Measurements from ENCODE around the gene RHOC.
"Not testable (repeated sequence)": the region's sequence is repeated elsewhere in the genome, so short reads cannot be mapped to it uniquely, and the experiment has no call there.

RHOC gene

GRCh38 chr1:112728306-112728971 lies 21.5 kb upstream of the RHOC start:
- H3K4me3 ChIP-seq (ENCODE audit: insufficient read depth, low read depth, low read length, poor library complexity, severe bottlenecking); DNase-seq; H3K36me3 ChIP-seq (ENCODE audit: control insufficient read depth, insufficient read depth, low read length): not testable (repeated sequence)

GRCh38 chr1:112727716-112728115 lies 20.8 kb upstream of the RHOC start:
- Histone ChIP-seq H3K27ac (ENCODE audit: insufficient read depth, low read length, poor library complexity, severe bottlenecking) (no peak overlapping the region), H3K4me1 (ENCODE audit: control insufficient read depth, insufficient read depth, low read length, poor library complexity, severe bottlenecking) (no peaks in the 10 kb centered on the region), H3K27me3 (replicated peaks; ENCODE audit: control insufficient read depth, insufficient read depth, low read length, poor library complexity, severe bottlenecking) (no peaks in the 10 kb centered on the region), H3K4me3 (ENCODE audit: insufficient read depth, low read depth, low read length, poor library complexity, severe bottlenecking) (no peak overlapping the region), H3K36me3 (ENCODE audit: control insufficient read depth, insufficient read depth, low read length) (no peaks in the 10 kb centered on the region), H3K9me3 (ENCODE audit: control insufficient read depth, low read length) (no peaks in the 10 kb centered on the region)
- DNase-seq, result no peak

More at GRCh38 chr1:112728306-112728971, 21.5 kb upstream of the RHOC start:
- H3K27me3 ChIP-seq (replicated peaks; ENCODE audit: control insufficient read depth, insufficient read depth, low read length, poor library complexity, severe bottlenecking); H3K27ac ChIP-seq (ENCODE audit: insufficient read depth, low read length, poor library complexity, severe bottlenecking); H3K4me1 ChIP-seq (ENCODE audit: control insufficient read depth, insufficient read depth, low read length, poor library complexity, severe bottlenecking); H3K9me3 ChIP-seq (ENCODE audit: control insufficient read depth, low read length): not testable (repeated sequence)

DNA sequence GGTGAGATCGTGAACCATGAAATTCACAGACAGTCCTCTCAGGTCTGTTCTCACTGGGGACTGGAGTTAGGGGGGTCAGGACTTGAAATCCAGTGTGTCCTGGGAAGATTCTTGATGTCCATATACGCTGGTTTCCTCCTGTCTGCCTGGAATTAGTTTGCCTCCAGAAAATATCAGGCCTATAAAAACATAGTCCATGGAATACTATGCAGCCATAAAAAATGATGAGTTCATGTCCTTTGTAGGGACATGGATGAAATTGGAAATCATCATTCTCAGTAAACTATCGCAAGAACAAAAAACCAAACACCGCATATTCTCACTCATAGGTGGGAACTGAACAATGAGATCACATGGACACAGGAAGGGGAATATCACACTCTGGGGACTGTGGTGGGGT lies 17.3 kb upstream of the RHOC start:
- not testable (repeated sequence) for H3K27me3 ChIP-seq (replicated peaks; ENCODE audit: control insufficient read depth, insufficient read depth, low read length, poor library complexity, severe bottlenecking); H3K36me3 ChIP-seq (ENCODE audit: control insufficient read depth, insufficient read depth, low read length); H3K27ac ChIP-seq (ENCODE audit: insufficient read depth, low read length, poor library complexity, severe bottlenecking); H3K4me3 ChIP-seq (ENCODE audit: insufficient read depth, low read depth, low read length, poor library complexity, severe bottlenecking); H3K4me1 ChIP-seq (ENCODE audit: control insufficient read depth, insufficient read depth, low read length, poor library complexity, severe bottlenecking); H3K9me3 ChIP-seq (ENCODE audit: control insufficient read depth, low read length); DNase-seq

DNA sequence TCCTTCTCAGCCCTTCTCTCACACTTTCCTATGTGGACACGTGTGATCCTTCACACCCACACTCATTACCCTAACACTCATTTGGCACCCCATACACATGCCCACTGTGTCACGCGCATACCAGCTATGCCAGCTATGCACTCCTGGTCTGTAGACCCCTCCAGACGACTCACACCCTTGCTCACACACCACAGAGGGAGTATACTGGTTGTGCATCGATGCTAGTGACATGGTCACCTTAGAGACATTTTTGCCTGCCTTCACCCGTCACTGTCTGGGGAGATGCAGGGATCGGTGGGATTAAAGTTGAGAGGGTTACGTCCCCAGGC lies 16.5 kb upstream of the RHOC start:
- H3K9me3 ChIP-seq (ENCODE audit: control insufficient read depth, low read length), result no peaks in the 10 kb centered on the region
- no peak overlapping the region for H3K4me3 ChIP-seq (ENCODE audit: insufficient read depth, low read depth, low read length, poor library complexity, severe bottlenecking)
- peaks cover 7% of the 10 kb centered on the region for H3K27me3 ChIP-seq (replicated peaks; ENCODE audit: control insufficient read depth, insufficient read depth, low read length, poor library complexity, severe bottlenecking)
- no peak overlapping the region for H3K27ac ChIP-seq (ENCODE audit: insufficient read depth, low read length, poor library complexity, severe bottlenecking)
- H3K36me3 ChIP-seq (ENCODE audit: control insufficient read depth, insufficient read depth, low read length), result no peaks in the 10 kb centered on the region
- DNase-seq, result no peak
- peaks cover 5% of the 10 kb centered on the region for H3K4me1 ChIP-seq (ENCODE audit: control insufficient read depth, insufficient read depth, low read length, poor library complexity, severe bottlenecking)

DNA sequence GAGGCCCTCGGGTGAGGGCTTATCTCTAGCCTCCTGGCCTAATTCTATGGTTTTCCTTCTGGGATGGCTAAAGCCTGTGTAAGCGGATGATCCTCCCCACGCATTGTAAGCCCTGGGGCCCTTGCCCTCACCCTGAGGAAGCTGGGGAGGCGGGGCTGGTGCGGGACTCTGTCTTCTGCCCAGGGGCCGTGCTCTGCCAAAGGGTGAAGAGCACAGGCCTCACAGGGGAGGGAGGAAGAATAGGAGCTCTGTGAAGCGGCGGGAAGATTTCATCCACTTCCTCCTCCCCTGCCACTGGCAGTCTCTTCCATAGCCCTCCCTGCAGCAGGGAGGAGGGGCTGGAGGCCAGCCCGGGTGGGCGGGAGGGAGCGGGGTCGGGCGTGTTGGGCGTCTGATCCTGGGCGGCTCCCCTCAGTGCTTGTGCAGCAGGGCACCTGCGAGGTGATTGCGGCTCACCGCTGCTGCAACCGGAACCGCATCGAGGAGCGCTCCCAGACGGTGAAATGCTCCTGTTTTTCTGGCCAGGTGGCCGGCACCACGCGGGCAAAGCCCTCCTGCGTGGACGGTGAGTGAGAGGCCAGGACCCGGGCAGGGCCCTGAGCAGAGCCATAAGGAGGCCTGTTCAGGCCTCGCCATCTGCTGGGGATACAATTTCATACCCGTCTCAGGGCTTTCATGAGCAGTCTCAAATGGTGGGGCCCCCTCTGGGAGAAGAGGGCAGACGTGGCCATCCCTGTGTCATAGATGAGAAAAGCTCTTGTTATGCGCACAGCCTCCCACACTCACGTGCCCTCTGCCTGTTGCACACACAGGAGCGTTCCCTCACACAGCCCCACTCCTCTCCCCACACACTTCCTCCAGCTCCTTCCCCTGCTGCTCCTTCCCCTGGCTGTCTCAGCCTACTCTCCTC lies 15.9 kb upstream of the RHOC start:
- Histone ChIP-seq H3K4me1 (ENCODE audit: control insufficient read depth, insufficient read depth, low read length, poor library complexity, severe bottlenecking) (peaks cover 5% of the 10 kb centered on the region), H3K9me3 (ENCODE audit: control insufficient read depth, low read length) (no peaks in the 10 kb centered on the region), H3K36me3 (ENCODE audit: control insufficient read depth, insufficient read depth, low read length) (no peaks in the 10 kb centered on the region), H3K27ac (ENCODE audit: insufficient read depth, low read length, poor library complexity, severe bottlenecking) (no peak overlapping the region), H3K4me3 (ENCODE audit: insufficient read depth, low read depth, low read length, poor library complexity, severe bottlenecking) (no peak overlapping the region), H3K27me3 (replicated peaks; ENCODE audit: control insufficient read depth, insufficient read depth, low read length, poor library complexity, severe bottlenecking) (peaks cover 7% of the 10 kb centered on the region)
- no peak for DNase-seq

- DNase-seq, result no peak
- Histone ChIP-seq H3K27ac (ENCODE audit: insufficient read depth, low read length, poor library complexity, severe bottlenecking) (no peak overlapping the region), H3K36me3 (ENCODE audit: control insufficient read depth, insufficient read depth, low read length) (no peaks in the 10 kb centered on the region), H3K9me3 (ENCODE audit: control insufficient read depth, low read length) (no peaks in the 10 kb centered on the region), H3K4me3 (ENCODE audit: insufficient read depth, low read depth, low read length, poor library complexity, severe bottlenecking) (no peak overlapping the region), H3K27me3 (replicated peaks; ENCODE audit: control insufficient read depth, insufficient read depth, low read length, poor library complexity, severe bottlenecking) (peaks cover 7% of the 10 kb centered on the region), H3K4me1 (ENCODE audit: control insufficient read depth, insufficient read depth, low read length, poor library complexity, severe bottlenecking) (peaks cover 5% of the 10 kb centered on the region)
These were observed 15.1 kb upstream of the RHOC start for GRCh38 chr1:112721966-112722524.

- H3K27ac ChIP-seq (ENCODE audit: insufficient read depth, low read length, poor library complexity, severe bottlenecking); H3K4me3 ChIP-seq (ENCODE audit: insufficient read depth, low read depth, low read length, poor library complexity, severe bottlenecking); H3K9me3 ChIP-seq (ENCODE audit: control insufficient read depth, low read length); DNase-seq; H3K36me3 ChIP-seq (ENCODE audit: control insufficient read depth, insufficient read depth, low read length); H3K4me1 ChIP-seq (ENCODE audit: control insufficient read depth, insufficient read depth, low read length, poor library complexity, severe bottlenecking); H3K27me3 ChIP-seq (replicated peaks; ENCODE audit: control insufficient read depth, insufficient read depth, low read length, poor library complexity, severe bottlenecking): not testable (repeated sequence)
These were observed 14.4 kb upstream of the RHOC start for GRCh38 chr1:112721294-112721693.

GRCh38 chr1:112720800-112721199 lies 13.9 kb upstream of the RHOC start:
- H3K4me1 ChIP-seq (ENCODE audit: control insufficient read depth, insufficient read depth, low read length, poor library complexity, severe bottlenecking), result peaks cover 11% of the 10 kb centered on the region
- no peak overlapping the region for H3K4me3 ChIP-seq (ENCODE audit: insufficient read depth, low read depth, low read length, poor library complexity, severe bottlenecking)
- peaks cover 7% of the 10 kb centered on the region for H3K27me3 ChIP-seq (replicated peaks; ENCODE audit: control insufficient read depth, insufficient read depth, low read length, poor library complexity, severe bottlenecking)
- no peak for DNase-seq
- no peaks in the 10 kb centered on the region for H3K36me3 ChIP-seq (ENCODE audit: control insufficient read depth, insufficient read depth, low read length)
- H3K9me3 ChIP-seq (ENCODE audit: control insufficient read depth, low read length), result no peaks in the 10 kb centered on the region
- no peak overlapping the region for H3K27ac ChIP-seq (ENCODE audit: insufficient read depth, low read length, poor library complexity, severe bottlenecking)

- Histone ChIP-seq H3K4me1 (ENCODE audit: control insufficient read depth, insufficient read depth, low read length, poor library complexity, severe bottlenecking) (peaks cover 18% of the 10 kb centered on the region), H3K27me3 (replicated peaks; ENCODE audit: control insufficient read depth, insufficient read depth, low read length, poor library complexity, severe bottlenecking) (peaks cover 7% of the 10 kb centered on the region), H3K9me3 (ENCODE audit: control insufficient read depth, low read length) (no peaks in the 10 kb centered on the region)
These were observed 12.8 kb upstream of the RHOC start for GRCh38 chr1:112719706-112720105.

More at GRCh38 chr1:112719706-112720105, 12.8 kb upstream of the RHOC start:
- Histone ChIP-seq H3K27ac (ENCODE audit: insufficient read depth, low read length, poor library complexity, severe bottlenecking) (no peak overlapping the region), H3K4me3 (ENCODE audit: insufficient read depth, low read depth, low read length, poor library complexity, severe bottlenecking) (no peak overlapping the region), H3K36me3 (ENCODE audit: control insufficient read depth, insufficient read depth, low read length) (no peaks in the 10 kb centered on the region)
- DNase-seq, result no peak
